NCI-H128 (cell line): ENCODE data around the gene CARS2.
"Not testable (repeated sequence)": the region's sequence is repeated elsewhere in the genome, so short reads cannot be mapped to it uniquely, and the experiment has no call there.

ENCODE experiments used
- DNase-seq: peaks from one replicate; lab custom pipeline; 2025; ENCODE audit not compliant: unreplicated experiment; lab: John Stamatoyannopoulos, UW

The CARS2 gene

DNA sequence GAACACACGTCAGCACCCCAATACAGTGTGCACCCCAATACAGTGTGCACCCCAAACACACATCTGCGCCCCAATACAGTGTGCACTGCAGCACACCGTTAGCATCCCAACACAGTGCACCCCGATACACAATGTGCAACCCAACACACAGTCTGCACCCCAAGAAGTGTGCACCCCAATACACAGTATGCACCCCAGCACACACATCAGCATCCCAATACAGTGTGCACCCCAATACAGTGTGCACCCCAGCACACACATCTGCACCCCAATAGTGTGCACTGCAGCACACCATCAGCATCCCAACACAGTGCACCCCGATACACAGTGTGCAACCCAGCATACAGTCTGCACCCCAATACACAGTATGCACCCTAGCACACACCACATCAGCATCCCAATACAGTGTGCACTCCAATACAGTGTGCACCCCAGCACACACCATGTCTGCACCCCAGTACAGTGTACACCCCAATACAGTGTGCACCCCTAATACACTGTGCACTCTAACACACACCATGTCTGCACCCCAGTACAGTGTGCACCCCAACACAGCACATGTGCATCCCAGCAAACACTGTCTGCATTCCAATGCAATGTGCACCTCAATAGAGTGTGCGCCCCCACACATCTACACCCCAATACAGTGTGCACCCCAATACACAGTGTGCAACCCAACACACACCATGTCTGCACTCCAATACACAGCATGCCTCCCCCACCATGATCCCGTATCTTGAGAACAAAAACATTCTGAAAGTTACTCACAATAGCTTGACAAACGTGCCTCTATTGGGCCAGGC, 855 bp upstream of the CARS2 start:
- no peak for DNase-seq

DNA sequence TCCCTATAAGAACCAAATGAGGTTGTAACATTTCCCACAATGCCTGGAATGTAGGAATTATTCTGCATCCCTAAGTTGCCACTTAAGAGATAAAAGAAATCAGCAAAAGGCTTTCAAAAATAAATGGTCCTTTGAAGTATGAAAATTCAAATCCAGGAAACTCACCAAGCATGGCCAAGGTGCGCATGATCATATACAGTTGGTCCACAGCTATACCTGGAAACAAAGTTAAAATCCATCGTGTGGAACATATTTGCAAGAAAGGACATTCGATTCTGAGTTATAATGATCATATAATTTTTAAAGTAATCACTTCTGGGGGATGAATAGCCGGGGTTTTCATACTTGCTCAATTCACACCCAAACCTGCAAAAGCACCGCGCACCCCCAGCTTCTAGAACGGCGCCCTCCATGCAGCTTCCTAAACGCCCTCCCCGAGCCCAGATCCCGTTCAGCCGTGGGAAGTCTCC, 525 bp downstream of the CARS2 start:
- DNase-seq: no peak

DNA sequence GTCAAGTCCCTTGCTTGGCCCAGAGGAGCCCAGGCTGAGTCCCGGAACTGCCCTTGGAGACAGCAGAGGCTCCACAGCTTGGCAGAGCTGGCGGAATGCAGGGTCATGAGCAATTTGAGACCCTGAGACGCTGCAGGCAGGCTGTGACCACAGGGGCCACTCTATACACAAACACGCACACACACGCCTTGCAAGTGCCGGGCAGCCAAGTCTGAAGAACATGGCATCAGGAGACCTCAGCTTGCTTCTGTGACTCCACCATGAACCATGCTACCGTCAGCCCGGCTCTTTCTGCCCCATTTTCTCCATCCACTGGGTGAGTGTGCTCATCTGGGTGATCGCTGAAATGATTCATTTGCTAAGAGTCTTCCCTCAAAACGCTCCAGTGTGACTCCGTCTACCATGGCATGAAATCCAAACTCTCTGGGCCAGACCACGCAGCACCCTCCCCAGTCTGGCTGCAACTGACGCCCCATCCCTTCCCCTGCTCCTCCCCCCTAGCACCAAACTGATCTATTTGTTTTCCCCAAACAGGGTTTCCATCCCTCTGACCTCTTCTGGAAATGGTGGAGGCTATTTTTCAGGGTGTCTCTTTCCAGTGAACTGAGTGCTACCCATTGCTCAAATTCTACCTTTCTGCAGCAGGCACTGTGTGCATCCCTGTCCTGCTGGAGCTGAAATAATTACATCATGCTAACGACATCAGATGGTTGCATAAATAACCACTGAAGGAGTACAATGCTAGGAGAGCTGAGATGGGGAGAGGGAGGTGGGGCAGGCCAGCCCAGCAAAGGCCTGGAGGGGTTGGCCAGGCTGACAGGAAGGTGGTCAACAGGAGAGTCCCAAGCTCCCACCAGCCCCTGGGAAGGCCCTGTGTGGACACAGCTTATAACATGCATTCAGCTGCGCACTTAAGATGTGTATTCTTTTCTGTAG, 3.1 kb downstream of the CARS2 start:
- DNase-seq: no peak

DNA sequence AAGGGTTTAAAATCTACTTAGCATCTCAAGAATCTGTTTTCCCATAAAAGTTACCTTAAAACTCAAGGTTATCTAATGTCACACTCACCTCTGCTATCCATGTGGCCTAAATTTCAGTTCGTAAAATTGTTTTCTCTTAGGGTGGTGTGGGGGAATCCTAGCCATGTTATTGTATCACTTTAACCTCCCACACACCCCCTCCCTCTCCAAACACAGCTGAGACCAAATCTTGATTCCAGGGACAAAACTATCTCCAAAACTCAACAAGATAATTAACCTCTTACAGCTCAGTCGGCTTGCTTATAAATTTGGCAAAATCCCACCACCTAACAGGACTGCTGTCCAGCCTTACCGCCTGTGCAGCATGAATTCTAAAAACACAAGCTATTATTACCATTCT, 3.8 kb downstream of the CARS2 start:
- DNase-seq: no peak

DNA sequence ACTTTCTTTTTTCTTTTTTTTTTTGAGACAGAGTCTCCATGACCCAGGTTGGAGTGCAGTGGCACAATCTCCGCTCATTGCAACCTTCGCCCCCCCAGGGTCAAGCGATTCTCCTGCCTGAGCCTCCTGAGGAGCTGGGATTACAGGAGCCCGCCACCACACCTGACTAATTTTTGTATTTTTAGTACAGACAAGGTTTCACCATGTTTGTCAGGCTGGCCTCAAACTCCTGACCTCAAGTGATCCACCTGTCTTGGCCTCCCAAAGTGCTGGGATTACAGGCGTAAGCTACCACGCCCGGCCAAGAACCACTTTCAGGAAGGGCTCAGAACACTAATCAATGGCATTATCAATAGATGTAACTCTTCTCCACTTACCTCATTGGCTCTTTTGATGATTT, 4.9 kb downstream of the CARS2 start:
- not testable (repeated sequence) for DNase-seq

DNA sequence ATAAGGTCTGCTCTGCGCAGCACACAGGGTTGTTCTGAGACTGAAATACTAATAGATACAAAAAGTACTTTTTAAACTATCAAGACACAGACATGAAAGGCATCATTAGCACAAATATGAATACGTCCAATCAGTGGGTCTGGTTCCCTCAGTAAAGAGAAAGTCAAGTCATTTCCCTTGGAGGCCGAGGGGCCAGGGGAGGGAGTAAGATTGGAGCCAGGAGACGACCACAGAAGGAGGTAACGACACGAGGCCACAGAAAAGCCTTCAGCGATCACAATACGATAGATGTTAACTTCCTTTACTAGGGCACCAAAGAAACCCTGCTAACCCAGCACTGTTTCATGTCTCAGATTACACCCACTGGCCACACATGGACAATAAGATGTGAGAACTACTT, 5.3 kb downstream of the CARS2 start:
- no peak for DNase-seq

DNA sequence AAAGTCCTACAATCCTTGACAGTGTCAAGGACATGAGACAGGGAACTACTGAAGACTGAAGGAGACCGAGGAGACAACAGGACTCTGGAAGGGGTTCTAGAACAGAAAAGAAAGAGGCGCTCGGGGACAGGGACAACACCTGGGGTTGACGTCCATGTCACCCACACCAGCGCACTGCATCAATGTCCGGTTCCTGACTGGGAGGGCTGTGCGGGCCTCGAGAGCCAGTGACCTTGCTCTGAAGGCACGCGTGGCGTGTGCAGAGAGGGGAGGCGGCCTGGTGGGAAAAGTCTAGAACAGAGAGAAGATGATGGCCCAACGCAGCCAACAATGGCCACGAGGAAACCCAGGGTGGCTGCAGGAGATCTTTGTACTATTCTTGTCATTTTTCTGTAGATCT, 5.7 kb downstream of the CARS2 start:
- DNase-seq: no peak

DNA sequence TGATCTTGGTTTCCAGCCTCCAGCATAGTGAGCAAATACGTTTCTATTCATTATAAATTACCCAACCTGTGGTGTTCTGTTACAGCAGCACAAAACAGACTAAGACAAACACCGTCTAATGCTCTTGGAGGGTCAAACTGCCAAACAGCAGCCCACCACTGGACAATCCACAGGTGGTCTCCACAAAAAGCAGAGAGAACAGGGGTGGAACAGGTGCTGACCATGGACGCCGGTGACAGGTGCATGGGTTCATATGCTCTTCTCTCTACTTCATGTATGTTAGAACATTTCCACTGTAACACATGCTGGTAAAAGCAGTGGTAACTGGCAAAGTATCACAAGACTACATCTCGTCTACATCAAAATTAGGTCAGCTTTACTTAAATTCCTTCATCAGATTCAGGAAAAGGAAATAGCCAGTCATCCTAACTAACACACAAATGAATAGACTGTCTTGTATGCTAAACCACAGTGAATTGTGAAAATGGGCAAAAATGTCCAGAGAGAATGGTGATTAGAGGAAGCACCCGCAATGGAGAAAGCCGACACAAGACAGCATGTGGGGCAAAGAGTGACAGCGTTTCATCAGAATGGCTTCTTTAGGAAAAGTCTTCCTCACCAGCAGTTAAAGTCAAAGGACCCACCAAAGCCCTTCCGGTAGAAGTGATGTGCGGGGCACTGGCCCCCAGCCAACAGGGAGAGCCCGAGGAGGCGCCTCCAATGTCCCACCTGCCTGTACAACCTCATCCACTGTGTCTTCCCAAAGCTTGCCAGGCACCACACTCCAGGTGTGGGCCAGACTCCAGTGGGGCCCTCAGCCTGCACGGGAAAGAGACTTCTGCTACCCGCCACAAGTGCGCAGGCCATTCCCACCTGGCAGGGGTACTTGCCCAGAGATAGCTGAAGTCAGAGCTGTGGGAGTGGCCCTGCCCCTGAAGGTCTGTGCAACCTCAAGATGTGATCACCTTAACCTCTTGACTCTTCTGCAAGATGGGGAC, 6.5 kb downstream of the CARS2 start:
- no peak for DNase-seq

DNA sequence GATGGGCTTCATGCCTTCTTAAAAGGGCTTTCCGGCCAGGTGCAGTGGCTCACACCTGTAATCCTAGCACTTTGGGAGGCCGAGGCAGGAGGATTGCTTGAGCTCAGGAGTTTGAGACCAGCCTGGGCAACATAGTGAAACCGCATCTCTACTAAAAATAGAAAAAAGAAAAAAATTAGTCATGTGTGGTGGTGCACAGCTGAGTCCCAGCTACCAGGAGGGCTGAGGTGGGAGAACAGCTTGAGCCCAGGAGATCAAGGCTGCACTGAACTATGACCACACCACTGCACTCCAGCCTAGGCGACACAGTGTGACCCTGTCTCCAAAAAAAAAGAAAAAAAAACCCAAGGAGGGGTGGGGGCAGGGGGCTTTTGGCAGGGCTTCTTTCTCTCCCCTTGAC, 7.2 kb downstream of the CARS2 start:
- no peak for DNase-seq

DNA sequence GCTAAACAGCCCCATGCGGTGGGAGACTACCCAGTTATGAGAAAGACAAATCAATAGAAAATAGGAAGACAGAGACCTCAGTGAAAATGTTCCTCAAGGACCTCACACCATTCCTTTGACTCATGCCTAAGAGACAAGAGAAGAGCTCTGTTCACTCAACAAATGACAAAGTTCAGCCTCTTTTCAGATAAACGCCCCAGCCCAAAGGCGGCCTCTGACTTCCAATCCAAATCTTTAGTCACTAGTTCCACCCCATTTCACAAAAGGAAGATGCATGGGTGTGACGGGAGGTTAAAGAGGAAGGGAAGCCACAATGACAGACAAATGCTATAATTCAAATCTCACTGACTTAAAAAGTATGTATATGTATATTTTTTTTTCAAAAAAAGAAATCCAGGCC, 8.1 kb downstream of the CARS2 start:
- DNase-seq: no peak

DNA sequence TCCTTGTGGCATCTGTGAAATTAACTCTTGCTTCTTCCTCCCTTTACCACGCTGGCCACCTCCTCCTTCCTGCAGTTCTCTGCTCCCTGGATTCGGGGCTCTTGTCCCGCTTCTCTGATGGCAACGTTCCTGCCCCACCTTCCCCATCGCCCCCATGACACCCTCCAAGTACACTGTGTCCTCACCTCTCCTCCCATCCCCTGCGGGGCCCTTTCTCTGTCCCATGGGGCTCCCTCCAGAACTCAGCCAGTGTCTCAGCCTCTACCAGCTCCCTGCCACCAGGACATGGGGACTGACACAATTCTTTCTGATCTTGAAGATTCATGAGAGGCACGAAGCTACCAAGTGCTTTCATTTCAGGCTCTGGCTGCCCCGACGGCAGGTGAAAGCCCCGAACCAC, 9.1 kb downstream of the CARS2 start:
- DNase-seq: no peak

DNA sequence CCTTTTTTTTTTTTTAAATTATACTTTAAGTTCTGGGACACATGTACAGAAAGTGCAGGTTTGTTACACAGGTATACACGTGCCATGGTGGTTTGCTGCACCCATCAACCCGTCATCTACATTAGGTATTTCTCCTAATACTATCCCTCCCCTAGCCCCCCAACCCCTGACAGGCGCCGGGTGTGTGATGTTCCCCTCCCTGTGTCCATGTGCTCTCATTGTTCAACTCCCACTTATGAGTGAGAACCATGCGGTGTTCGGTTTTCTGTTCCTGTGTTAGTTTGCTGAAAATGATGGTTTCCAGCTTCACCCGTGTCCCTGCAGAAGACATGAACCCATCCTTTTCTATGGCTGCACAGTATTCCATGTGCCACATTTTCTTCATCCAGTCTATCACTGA, 10.1 kb downstream of the CARS2 start:
- DNase-seq: not testable (repeated sequence)

DNA sequence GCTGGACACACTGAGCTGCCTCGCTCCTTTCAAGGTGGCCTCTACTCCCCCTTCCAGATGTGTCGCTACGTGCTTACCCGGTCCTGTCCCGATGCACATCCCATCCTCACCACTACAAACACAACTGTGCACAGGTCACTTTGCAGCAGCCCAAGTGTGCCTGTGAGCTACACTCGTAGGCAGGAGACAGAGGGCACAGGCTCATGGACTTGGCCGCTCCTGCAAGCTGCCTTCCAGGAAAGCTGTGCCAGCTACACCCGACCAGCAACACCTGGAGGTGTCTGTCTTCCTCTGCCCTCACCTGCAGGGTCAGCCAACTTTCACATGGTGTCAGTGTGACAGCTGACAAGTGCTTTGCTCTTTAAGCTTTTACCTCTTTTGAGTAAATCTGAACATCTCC, 15.4 kb downstream of the CARS2 start:
- DNase-seq: no peak

DNA sequence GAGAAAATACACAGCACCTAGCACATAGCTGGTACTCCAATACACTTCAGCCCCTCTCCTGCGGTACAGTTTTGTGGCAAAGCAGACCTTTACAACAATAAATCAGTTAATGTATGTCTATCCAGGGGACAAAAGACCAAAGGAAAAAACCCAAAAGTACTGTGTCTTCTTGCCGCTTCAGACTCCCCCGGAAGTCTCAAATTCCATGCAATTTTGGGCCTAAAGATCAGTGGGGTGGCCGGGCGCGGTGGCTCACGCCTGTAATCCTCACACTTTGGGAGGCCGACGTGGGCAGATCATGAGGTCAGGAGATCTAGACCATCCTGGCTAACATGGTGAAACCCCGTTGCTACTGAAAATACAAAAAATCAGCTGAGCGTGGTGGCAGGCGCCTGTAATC, 16.2 kb downstream of the CARS2 start:
- DNase-seq: no peak

DNA sequence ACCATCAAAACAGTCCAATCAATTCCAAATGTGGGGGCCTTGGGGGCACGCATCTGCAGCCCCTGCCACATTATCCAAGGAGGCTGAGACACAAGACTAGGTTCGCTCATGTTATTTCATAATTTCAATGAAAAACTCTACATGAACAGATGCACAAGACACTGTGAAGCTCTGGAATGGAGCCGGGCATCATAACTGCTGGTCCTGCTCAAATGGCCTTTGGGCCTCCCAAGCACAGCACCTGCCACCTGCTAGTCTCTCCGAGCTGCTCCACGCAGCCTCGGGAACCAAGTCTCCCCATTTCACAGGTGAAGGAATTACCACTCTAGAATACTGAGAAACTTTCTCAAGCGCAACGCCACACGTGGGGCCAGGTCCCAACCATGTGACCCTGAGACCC, 16.9 kb downstream of the CARS2 start:
- no peak for DNase-seq

DNA sequence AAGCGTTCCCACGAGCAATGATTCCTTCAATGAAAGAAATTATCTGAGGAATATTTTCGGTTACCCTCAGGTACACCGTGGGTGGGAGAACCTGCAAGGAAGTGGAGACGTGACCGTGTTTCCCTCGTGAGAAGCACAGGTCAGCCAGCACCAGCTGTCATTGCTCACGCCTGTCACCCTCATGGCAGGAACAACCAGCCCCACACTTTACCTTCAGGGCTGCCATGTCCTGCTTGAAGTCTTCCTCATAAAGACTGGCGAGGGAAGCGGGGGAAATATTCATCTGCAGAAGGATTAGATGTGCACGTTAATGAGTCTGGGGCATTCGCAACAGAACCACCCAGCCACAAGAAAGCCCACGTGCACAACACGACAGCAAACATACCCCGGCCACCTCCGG, 18.2 kb downstream of the CARS2 start:
- DNase-seq: no peak

DNA sequence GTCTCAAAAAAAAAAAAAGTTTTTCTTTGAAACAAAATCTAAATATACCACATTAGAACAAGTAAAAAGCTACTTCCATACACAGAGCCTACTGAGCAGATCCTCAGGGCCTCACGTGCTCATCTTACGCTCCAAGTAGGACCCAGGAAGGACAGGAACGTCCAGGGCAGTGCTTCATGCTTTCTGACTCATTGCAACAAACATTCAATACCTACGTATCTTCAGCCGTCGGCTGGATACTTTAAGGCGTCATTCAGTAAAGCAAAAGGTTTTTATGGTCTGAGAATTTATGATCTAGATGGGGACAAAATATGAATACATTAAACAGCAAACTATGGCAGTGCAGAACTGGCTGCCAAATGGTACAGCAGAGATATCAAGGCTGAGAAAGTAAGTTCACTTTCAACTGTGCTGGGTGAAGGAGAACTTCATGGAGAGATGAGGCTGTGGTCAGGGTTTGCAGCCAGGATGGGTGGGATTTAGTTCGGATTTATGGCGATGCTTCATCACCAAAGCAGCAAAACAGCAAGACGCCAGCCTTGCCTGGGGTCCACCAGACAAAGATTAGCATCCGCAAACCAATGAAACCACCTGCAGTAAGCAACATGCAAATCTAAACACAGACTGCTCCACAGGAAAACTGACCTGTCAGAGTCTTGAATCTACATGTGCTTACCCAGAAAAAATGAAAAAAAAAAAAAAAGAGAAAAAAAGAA, 20.5 kb downstream of the CARS2 start:
- DNase-seq: no peak

DNA sequence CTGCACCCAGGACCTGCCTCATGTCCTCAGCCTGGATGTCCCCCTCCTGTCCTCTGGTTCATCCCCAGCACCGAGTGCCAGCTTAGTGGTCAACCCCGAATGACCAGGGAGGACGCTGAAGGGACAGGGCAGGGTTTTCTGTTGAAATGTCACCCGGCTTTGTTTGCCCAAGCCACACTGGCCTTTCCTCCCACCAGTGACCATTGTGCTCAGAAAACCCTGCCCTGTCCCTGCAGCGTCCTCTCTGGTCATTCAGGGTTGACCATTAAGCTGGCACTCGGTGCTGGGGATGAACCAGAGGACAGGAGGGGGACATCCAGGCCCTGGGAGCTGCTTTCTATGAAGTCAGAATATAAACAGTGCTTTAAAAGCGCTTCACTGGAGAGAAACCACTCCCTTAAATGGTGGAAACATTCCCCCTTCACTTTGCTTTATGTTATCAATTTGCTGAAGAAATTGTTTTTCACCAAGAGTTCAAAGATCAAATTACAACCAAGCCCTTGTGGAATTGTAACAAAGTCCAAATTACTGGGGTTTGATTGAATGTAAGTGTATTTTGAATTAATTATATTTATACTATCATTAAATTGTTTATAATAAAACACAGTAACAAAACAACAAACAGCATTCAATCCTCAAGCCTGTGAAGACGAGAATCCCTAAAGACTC, 21.4 kb downstream of the CARS2 start:
- DNase-seq: no peak

DNA sequence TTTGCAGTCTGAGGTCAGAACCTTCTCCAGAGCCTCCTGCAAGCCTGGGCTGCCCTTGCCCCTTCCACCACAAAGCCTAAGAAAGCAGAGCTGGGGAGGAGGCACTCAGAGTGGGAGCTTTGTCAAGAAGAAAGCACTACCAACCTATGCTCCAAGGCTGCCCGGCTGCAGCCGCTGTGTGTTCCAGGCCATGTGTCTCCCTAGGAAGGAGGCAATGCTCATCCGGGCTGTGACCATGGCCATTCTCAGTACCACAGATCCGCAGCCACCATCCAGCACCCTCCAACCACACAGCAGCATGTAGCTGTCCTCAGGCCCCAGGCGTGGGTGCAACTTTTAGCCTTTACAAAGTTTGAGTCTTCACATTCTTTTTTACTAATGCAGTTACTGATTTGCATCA, 22.0 kb downstream of the CARS2 start:
- no peak for DNase-seq
